ENCODE data around the gene COLQ. TPM values are rescaled to one million over a fixed set of nuclear protein-coding genes. Genes with fewer than 3 reads are reported as not detected.
"Not testable (repeated sequence)": the region's sequence is repeated elsewhere in the genome, so short reads cannot be mapped to it uniquely, and the experiment has no call there.

The COLQ gene
- total RNA-seq, 1 donor from 2014 or later: 2.1 TPM

- Mint-ChIP-seq H3K9me3 (ENCODE audit: unreplicated experiment) (no peaks in the 10 kb centered on the region), H3K36me3 (ENCODE audit: low read depth, unreplicated experiment) (peaks cover 3% of the 10 kb centered on the region), H3K27me3 (ENCODE audit: unreplicated experiment) (no peaks in the 10 kb centered on the region), H3K4me3 (ENCODE audit: unreplicated experiment) (no peak overlapping the region), H3K27ac (ENCODE audit: unreplicated experiment) (no peak overlapping the region), H3K4me1 (ENCODE audit: unreplicated experiment) (peaks cover 3% of the 10 kb centered on the region)
- TF ChIP-seq, protein P1, sequence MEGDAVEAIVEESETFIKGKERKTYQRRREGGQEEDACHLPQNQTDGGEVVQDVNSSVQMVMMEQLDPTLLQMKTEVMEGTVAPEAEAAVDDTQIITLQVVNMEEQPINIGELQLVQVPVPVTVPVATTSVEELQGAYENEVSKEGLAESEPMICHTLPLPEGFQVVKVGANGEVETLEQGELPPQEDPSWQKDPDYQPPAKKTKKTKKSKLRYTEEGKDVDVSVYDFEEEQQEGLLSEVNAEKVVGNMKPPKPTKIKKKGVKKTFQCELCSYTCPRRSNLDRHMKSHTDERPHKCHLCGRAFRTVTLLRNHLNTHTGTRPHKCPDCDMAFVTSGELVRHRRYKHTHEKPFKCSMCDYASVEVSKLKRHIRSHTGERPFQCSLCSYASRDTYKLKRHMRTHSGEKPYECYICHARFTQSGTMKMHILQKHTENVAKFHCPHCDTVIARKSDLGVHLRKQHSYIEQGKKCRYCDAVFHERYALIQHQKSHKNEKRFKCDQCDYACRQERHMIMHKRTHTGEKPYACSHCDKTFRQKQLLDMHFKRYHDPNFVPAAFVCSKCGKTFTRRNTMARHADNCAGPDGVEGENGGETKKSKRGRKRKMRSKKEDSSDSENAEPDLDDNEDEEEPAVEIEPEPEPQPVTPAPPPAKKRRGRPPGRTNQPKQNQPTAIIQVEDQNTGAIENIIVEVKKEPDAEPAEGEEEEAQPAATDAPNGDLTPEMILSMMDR (IDR thresholded peaks at IDR 0.05; ENCODE audit: unreplicated experiment): no peak
- DNase-seq (ENCODE audit: low spot score): no peak
Measured at GRCh38 chr3:15460891-15461531, 60.5 kb downstream of the COLQ start.

GRCh38 chr3:15458212-15458780 lies 63.2 kb downstream of the COLQ start:
- Mint-ChIP-seq H3K9me3 (ENCODE audit: unreplicated experiment) (no peaks in the 10 kb centered on the region), H3K27ac (ENCODE audit: unreplicated experiment) (no peak overlapping the region), H3K4me3 (ENCODE audit: unreplicated experiment) (no peak overlapping the region), H3K36me3 (ENCODE audit: low read depth, unreplicated experiment) (peaks cover 3% of the 10 kb centered on the region), H3K27me3 (ENCODE audit: unreplicated experiment) (peaks cover 4% of the 10 kb centered on the region), H3K4me1 (ENCODE audit: unreplicated experiment) (peaks cover 3% of the 10 kb centered on the region)
- no peak for DNase-seq (ENCODE audit: low spot score)
- TF ChIP-seq, protein P1 (IDR thresholded peaks at IDR 0.05; ENCODE audit: unreplicated experiment): no peak

DNA sequence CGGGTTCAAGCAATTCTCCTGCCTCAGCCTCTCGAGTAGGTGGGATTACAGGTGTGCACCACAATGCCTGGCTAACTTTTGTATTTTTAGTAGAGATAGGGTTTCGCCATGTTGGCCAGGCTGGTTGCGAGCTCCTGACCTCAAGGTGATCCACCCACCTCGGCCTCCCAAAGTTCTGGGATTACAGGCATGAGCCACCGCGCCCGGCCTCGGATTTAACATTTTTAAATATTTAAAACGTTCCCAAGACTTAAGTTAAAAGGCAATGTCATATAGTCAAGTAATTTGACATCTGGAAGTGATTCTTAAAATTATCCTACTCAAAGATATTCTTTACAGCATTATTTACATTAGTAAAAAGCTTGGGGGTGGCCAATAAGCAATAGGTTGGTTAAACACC lies 64.6 kb downstream of the COLQ start:
- not testable (repeated sequence) for H3K4me3 Mint-ChIP-seq (ENCODE audit: unreplicated experiment); DNase-seq (ENCODE audit: low spot score); H3K27ac Mint-ChIP-seq (ENCODE audit: unreplicated experiment); H3K9me3 Mint-ChIP-seq (ENCODE audit: unreplicated experiment); H3K27me3 Mint-ChIP-seq (ENCODE audit: unreplicated experiment); H3K4me1 Mint-ChIP-seq (ENCODE audit: unreplicated experiment); H3K36me3 Mint-ChIP-seq (ENCODE audit: low read depth, unreplicated experiment)

- Mint-ChIP-seq H3K9me3 (ENCODE audit: unreplicated experiment) (no peaks in the 10 kb centered on the region), H3K27ac (ENCODE audit: unreplicated experiment) (no peak overlapping the region), H3K27me3 (ENCODE audit: unreplicated experiment) (peaks cover 4% of the 10 kb centered on the region), H3K4me1 (ENCODE audit: unreplicated experiment) (peaks cover 1% of the 10 kb centered on the region), H3K4me3 (ENCODE audit: unreplicated experiment) (no peak overlapping the region), H3K36me3 (ENCODE audit: low read depth, unreplicated experiment) (peaks cover 5% of the 10 kb centered on the region)
- TF ChIP-seq, protein P1 (IDR thresholded peaks at IDR 0.05; ENCODE audit: unreplicated experiment): no peak
- no peak for DNase-seq (ENCODE audit: low spot score)
Measured at GRCh38 chr3:15456321-15456720, 65.2 kb downstream of the COLQ start.

DNA sequence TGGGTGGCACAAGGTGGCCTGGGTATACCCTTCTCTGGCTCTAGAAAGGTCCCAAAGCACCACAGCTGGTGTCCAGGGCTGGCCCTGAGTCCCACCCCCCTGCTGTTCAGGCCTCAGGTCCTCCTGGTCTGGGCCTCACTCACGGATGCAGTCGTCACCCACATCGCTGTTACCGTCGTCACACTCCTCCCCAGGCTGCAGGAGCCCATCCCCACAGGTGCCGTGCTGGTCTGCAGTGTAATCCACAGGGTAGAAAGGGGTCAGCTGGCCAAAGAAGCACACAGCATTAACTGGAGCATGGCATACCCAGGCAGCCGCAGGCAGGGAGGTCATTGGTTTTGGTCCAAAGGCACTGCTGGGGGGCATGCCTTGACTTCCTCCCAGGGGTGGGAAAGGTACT lies 65.8 kb downstream of the COLQ start:
- Mint-ChIP-seq H3K27me3 (ENCODE audit: unreplicated experiment) (peaks cover 4% of the 10 kb centered on the region), H3K27ac (ENCODE audit: unreplicated experiment) (no peak overlapping the region), H3K4me3 (ENCODE audit: unreplicated experiment) (no peak overlapping the region), H3K9me3 (ENCODE audit: unreplicated experiment) (no peaks in the 10 kb centered on the region), H3K4me1 (ENCODE audit: unreplicated experiment) (no peaks in the 10 kb centered on the region), H3K36me3 (ENCODE audit: low read depth, unreplicated experiment) (peaks cover 9% of the 10 kb centered on the region)
- TF ChIP-seq, protein P1 (IDR thresholded peaks at IDR 0.05; ENCODE audit: unreplicated experiment): no peak
- DNase-seq (ENCODE audit: low spot score): no peak

Measured in endothelial cell (in vitro differentiated cells).